Measurements from ENCODE around the gene FBP1.
A peak's percentile ranks its signal among the peaks of the same experiment; 100 is the strongest.

The FBP1 gene

DNA sequence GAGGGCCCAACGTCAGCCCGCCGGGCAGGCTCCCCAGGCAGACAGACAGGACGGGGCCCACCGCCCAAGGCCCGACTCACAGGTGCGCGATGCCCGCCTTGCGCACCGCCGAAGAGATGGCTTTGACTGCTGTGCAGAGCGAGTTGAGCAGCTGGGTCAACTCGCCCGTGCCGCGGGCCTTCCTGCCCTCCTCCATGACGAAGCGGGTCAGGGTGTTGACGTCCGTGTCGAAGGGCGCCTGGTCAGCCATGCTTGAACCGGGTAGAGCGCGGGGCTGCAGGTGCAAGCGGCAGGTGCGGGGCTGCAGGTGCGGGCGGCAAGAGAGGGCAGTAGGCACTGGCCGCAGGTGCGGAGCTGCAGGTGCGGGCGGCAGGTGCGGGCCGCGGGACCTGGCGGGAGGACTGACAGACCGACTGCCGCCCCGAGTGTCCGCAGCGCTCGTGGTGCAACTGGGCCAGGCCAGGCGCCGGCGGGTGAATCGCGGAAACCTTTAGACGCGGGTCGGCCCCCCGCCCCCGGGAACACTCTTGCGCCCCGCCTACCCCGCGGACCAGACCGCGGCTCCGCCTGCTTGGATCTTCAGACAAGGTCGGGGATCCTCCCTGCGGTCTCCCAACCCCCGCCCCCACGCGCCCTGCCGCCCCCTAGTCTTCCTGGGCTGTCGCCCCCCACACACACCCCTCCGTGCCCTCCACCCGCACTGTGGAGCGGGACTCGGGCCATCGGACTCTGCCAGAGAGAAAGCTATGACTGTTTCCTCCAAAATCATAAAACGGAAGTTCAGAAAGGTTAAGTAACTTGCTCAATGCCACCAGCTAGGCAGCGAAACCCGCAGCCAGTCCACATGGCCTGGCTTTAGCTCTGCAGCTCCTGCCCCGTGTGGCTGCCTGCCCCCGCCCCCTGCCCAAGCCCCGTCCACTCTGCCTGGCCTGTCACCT is at the start of gene FBP1:
Gene FBP1 (minus strand): TSS at position 458 of the 938 bp plus-strand sequence. CDS start 208 bp downstream, at position 250.
- no peak for DNase-seq

DNA sequence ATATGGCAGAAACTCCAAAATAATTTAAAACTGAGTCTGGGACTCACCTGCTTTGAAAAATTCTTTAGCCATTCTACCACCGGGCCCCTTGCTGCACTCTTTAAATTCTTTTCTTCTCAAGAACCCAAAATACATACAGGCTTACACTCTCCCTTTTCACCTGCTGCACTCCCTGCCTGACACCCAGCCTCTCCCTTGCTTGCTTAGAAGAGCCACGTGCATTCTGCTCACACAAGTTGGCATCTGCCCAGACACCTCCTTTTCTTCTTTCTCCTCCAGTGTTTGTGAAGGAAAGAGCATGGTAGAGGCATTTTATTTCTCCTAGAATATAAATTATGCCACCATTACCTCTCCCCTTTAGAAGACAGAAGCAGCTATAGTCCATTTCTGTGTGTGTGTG is 48.1 kb upstream of the FBP1 start:
- DNase-seq: no peak

DNA sequence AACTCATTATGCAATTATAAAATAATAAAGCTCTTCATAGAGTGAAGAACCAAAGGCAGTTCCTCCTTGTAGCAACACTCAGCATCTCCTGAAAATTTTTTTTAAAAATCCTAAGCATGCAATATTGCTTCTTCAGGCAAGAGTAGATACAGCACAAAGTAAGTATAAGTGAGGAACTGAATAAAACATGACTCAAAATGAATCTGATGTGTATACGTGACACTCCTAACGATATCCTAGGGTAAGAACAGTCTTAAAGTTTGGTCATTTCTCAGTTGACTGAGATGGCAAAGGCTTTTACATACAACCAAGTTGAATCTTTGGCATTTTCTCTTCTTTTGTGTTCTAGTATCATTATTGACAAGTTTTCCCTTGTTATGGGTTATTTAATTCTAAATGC is 46.0 kb upstream of the FBP1 start:
- no peak for DNase-seq

DNA sequence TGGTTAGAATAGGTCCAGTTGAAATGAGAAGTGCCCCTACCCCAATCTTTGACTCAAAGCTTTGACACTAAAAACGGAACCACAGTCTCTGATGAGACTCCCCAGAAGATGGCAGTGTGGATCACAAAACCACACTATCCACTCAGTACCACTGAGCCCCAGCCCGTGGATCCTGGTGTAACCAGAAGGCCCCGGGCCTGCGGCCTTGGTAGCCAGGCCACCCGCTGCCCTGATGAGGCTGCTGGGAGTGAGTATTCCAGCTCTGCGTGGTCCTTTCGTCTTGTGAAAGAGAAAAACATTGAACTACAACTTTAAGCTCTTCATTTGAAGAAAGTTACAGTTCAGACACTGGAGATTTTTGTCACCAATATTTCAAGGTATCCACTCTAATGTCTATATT is 42.2 kb upstream of the FBP1 start:
- DNase-seq: peak; percentile 78

DNA sequence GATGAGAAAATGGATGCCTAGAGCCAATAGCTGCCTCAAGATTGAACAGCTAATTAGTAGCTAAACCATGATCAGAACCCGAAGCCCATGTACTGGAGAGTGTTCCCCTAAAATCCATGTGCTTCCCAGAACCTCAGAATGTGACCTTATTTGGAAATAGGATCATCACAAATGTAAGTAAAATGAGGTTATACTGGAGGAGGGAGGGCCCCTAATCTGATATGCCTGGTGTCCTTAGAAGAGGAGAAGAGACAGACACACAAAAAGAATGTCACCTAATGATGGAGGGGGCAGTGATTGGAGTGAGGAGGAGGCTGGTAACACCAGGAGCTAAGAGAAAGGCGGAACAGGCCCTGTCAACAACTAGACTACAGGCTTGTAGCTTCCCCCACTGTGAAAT is 41.3 kb upstream of the FBP1 start:
- DNase-seq: no peak

DNA sequence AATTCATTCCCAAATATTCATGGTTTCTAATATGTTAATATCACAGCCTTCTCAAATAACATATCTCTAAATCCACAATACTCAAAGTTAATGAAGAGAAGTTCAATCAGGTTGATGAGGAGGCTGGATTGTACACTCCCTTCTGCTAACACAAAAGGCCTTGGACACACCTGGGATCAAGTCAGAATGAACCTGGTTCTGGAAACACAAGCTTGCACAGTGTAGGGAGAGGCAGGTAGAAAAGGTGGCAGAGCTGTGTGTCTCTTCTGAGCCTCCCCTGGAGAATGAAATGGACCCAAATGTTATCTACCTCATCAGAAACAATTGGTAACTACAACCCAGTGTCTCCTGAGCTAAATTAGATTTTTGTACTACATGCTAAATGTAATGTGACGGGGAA is 40.7 kb upstream of the FBP1 start:
- DNase-seq: no peak

DNA sequence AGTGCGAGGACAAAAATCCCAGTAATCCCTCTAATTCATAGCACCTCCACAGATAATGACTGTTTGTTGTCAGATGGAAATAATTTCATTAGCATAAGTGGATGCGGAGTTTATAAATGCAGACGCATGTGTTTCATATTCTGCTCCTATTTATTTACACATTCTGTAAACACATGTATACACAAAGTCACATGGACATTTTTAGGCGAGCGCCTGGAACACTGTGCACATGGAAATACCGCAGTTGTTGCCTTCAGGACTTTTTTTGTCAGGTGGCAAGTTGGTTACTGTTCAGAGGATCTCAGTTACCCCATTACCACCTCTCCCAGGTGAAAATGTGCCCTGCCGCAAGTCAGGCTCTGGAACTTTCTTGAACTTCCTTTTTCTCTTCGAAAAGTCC is 40.3 kb upstream of the FBP1 start:
- DNase-seq: no peak

DNA sequence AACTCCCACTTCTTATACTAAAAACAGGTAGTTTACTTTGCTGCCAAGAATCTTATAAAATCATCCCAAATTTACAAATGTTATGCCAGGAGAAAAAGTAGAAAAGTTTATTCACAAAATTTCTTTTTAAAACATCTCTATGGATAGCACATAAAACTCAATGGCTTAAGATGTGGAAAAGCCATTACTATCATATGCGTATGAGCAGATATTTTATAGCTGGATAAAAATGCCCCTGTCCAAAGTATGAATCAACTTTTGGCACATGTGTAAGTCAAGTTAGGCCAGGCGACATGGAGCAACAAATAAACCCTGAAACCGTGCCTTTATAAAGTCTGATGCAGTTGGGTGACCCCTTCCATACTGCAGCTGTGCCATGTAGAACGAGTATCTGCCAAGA is 38.6 kb upstream of the FBP1 start:
- no peak for DNase-seq

DNA sequence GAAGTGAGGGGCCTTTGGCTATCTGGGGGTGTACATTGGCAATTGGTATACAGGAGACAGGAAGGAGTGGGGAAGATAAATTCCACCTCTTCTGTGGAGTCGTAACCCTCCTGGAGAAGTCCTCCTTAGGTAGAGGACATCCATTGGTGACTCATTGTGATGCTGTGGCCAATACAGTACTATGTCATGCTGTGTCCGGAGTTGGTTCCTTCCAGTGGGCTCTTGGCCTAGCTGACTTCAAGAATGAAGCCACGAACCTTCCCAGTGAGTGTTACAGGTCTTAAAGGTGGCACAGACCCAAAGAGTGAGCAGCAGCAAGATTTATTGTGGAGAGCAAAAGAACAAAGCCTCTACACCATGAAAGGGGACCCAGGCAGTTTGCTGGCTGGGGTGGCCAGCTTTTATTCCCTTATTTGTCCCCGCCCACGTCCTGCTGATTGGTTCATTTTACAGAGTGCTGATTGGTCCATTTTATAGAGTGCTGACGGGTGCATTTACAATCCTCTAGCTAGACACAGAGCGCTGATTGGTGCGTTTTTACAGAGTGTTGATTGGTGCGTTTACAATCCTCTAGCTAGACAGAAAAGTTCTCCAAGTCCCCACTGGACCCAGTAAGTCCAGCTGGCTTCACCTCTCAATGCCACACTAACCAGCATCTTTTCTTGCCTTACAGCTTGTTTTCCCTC is 37.3 kb upstream of the FBP1 start:
- no peak for DNase-seq

DNA sequence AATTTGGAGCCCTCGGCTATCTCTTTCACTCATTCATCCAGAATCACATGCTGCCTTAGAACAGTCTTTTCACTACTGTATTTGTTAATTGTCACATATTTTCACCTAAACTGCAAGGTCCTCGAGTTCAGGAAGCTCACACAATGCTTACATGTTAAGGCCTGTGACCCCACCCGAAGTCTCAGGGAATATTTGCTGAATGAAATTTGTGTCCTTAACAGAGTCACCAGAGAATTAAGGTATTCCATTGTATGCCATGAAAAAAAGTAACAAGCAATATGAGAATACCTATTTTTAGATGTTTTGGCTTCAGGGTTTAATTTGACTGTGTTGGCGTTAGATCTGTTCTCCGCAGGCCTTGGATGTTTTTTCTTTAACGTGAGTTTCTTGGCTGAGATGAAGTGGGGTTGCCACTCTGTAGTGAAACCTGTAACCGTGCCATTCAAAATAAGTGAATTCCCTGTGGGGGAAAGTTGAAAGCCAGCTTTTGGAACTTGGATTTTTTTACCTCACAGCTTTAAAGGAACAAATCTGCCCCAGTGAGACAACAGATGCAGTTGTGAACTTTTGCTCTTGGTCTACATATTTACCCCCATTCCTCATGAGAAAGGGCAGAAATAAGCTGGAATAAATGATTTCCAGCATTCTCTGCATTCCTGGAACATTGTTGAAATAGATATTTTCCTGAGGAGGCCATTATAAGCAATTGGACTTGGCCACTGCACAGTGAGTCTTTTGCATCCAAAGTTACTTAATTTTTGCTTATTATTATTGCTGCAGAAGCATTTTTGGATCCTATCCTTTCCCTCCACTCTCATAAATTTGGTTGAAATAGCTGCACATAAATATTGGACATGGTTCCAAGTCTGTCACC is 35.9 kb upstream of the FBP1 start:
- DNase-seq: no peak

DNA sequence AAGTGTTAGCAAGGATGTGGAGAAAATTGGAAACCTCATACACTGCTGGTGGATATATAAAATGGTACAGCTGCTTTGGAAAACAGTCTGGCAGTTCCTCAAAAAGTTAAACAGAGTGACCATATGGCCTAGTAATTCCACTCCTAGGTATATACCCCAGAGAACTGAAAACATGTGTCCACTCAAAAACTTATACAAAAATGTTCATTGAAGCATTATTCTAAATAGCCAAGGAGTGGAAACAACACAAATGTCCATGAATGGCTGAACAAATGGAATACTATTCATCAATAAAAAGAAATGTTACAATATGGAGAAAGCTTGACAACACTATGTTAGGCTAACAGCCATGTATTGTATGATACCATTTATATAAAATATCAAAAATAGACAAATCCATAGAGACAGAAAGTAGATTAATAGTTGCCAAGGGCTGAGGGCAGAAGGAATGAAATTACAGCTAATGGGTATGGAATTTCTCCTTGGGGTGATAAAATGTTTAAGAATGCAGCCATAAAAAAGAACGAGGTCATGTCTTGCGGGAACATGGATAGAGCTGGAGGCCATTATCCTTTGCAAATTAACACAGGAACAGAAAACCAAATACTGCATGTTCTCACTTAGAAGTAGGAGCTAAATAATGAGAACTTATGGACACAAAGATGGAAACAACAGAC is 33.6 kb upstream of the FBP1 start:
- DNase-seq: peak; percentile 52

DNA sequence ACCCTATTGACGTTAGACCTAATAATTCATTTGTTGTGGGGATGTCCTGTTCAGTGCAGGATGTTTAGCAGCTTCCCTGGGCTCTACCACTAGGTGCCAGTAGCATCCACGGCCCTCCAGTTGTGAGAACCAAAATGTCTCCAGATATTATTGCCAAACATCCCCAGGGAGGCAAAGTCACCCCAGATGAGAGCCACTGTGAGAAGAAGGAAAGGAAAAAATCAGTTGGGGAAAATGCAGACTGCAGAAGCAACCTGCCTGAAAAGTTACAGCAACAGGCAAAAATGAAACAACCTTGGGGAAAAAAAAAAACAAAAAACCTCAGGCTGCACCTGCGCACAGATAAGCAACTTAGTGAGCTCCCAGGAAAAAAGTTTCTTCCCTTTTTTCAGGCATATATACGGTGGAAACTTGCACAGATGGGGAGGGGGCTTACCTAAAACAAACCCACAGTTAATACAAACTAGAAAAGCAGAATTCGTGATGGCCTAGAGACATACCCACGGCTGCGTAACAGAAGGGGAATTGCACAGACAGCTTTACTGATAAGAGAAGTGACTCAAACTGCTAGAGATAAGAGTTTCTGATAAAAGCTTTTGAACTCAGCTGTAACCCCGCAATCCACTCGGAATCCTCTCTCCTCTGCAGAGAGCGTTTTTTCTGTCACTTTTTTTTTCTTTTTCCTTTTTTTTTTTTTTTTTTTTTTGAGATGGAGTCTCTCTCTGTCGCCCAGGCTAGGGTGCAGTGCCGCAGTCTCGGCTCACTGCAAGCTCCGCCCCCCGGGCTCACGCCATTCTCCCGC is 29.8 kb upstream of the FBP1 start:
- DNase-seq: peak; percentile 35

DNA sequence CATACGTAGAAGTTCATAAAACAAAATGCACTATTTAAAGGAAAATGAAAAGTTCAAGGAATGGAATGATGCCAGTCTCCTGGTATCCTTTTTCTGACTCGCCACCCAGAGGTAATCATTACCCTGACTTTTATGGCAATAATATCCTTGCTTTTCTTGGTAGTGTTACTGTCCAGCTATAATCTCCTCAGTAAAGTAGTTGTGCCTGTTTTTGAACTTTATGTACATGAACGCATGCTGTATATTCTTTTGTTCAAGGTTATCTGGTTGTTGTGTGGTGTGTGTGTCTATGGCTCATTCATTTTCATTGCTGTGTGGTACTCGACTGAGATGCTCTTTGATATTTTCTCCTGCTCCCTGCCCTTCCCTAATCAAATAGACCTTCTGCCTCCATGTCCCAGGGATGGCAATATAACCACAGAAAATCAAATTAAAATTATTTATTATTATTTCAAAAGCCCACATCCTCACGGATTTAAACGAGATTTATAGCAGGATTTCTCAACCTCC is 29.2 kb upstream of the FBP1 start:
- no peak for DNase-seq

DNA sequence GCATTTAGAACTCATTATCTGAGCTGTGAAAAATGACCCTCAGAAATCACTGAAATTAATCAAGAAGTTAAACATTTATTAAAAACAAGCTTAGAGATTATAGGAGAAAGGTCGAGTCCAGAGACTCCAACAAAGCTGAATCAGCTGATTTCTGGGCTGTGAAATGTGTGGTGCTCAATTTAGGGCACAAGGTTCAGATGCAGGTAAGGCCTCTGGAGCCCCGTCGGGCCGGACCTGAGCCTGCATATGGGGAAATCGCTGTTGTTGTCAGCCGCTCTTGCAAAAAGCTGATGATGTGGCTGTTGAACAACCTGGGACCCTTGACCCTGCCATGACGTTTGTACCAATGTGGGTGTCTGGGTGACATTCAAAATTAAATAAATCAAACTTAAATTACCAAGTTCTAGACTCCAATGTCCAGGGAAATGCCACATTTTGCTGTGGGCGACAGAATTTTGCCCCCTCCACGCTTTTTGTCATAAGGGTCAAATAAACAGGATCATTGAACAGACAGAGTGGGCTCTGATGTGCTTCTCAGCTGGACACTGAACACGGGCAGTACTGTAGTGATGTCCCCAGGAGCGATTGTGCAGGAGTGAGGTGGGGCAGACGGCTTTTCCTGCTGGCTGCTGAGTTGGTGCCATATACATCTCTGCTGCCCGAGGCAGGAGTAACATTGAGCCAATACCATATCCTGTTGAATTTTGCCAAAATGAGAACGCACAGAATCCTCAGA is 27.2 kb upstream of the FBP1 start:
- DNase-seq: no peak

DNA sequence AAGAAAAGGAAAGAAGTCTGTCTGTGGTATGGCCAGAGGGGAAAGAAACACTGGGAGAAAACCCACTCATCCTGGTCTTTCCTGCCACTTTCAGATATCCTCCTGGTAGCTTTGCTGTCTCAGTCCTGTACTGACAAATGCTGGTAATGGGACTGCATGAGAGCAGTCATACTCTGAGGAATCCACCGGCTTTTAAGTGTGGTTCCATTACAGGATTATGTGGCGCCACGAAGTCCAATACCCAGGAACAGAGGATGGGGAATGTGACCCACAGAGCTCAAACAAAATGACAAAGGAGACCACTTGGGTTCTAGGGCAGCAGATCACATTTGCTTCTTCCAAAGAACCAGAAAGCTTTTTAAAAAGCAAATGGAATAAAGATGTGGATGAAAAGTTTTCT is 26.3 kb upstream of the FBP1 start:
- DNase-seq: no peak

DNA sequence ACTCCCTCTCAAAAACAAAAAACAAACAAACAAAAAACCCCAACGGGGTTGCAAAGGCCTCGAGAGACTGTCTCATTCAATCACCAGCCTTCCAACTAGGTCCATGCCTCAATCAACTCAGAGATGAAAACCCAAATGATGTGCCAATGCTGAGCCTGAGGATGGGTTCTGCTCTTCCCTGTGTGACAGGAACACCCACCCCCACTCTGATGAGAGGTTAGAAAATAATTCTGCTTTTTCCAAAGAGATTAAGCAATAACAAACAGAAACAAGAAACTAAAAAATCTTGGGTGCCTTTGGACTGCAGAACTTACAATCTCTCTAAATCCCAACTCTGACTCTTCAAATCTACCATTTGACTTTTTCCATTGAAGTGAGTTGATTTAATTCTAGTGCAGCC is 25.5 kb upstream of the FBP1 start:
- DNase-seq: no peak

DNA sequence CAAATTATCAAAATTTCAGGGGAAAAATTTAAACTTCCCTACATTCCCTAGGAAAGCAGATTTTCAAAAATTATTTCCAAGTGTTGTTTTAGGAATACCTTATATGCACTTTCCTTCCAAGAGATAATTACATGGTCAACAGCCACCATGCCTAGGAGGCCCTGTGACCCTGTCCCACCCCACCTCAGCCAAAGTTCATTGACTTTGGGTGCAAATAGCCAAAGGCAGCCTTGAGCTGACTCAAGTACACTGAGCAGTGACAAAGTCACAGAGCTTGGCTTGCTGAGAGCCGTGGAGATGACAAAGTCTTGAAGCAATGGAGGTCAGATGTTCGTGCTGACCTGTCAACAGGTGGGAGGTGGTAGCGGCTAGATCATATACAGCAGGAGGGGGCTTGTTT is 24.3 kb upstream of the FBP1 start:
- DNase-seq: no peak

DNA sequence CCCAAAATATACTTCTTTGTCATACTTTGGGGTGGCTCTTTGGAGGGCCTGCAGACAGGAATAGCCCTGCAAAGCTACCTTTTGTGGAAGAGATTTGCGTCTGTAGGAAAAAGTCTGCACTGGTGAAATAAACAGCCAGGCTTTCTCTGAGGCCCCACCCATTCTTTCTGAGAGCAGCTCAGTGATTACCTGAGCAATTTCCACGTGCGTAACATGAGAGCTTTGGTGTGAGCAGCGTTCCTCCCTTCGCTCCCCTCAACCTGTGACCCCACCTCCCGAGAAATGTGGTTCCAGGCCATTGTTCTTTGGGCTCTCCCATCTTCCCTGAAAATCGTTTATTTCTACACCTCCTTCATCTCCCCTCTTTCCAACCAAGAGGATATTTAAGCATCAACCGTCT is 23.8 kb upstream of the FBP1 start:
- no peak for DNase-seq

DNA sequence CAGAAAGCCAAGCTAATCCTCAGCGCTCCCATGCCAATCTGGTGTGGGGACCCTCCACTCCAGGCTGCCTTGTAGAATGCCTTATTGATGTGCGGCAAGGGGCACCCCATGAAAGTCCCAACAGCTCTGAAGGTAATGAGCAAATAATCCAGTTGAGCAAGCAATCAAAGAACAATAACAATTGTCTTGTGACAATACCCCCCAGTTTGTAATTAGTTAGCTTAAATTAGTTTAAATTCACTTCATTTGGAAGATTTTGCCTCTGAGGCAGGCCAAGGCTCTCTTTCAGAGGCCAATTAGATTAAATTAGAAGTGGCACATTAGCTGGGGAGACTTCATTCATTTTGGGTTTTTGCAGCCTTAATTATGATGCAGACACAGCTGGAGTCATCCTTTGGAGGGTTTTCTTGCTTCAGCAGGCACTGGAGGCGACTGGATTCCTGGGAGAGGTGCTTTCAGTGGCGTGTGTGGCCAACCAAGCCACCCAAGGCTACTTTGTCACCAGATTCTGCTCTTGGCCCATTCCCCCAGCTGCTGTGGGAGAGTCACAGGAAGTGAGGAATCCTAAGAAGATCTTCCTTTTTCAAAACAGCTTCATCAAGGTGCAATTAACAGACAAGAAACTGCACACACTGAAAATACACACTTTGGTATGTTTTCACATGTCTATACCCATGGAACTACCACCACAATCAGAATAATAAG is 17.9 kb upstream of the FBP1 start:
- DNase-seq: no peak

DNA sequence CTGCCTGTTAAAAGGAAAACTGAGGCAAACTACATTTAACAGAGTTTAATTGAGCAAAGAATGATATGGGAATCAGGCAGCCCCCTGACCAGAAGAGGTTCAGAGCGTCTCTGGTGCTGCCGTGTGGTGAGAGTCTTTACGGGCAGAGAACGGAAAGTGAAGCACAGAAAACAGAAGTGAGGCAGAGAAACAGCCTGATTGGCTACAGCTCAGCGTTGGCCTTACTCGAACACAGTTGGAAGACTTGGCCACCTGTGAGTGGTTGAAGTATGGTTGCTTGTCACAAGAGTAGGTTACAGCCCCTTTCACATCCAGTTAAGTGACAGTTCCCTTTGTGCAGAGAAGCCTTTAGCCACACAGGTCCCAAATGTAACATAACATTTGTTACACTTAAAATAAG is 16.9 kb upstream of the FBP1 start:
- no peak for DNase-seq
